OCI-LY1 (cell line): ENCODE data around the gene FXYD1.

Experiments used
- CTCF ChIP-seq: fragments of 200-600 bp; sonication (generic), shearing (Covaris generic); IDR thresholded peaks from 2 replicates; pipeline ENCODE4 v1.5.1; 2017; ENCODE audit warnings: mild to moderate bottlenecking, antibody characterized with exemption, low read length, moderate library complexity, mixed read lengths
- EZH2 ChIP-seq: fragments of 200-600 bp; sonication (generic), shearing (Covaris generic); IDR thresholded peaks from 2 replicates; pipeline ENCODE4 v1.8.0; 2017; ENCODE audit warnings: borderline replicate concordance, mixed run types, mild to moderate bottlenecking, antibody characterized with exemption, low read length, moderate library complexity, mixed read lengths

DNA sequence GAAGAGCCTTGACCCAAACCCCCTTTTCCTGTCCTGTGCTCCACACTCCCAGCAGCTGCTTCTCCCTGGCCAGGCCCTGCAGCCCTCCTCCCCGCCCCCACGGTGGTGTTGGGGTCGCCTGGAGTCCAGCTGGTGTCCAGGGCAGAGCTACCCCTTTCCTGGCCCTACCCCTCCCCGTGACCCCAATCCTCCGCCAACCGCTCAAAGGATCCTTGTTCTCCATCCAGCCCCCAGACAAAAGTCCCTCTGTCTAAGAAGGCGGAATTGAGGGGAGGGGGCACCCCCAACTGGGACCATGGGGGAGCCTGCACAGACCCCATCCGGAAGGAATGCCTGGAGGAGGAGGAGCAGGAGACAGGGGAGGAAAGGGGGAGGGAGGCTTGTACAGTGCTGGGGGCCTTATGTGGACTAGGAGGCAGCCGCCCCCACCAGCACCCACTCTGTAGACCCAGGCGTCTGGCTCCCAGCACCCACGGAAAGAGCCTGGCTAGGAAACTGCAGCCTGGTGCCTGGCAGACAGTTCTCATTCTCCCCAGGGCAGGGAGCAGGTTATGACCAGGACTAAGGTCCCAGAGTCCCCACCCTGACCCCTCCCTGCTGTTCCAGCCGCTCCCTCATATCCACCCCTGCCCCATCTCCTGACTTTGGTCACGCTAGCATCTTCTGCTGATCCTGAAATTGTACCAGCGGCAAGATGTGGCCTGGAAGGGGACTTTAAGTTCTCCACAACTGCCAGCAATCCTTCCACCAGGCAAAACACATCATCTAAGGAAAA is 23.3 kb upstream of the FXYD1 start, which contains the start of gene FXYD3:
- TF ChIP-seq CTCF (no peak), EZH2 (no peak)
